ENCODE data around the gene PCP4.
A peak's percentile ranks its signal among the peaks of the same experiment; 100 is the strongest.

The PCP4 gene

GRCh38 chr21:39867198-39867650 is at the start of gene PCP4:
PCP4 (plus strand) TSS chr21:39867438; CDS start chr21:39867502, 64 bp downstream.
- no peak for DNase-seq

GRCh38 chr21:39818557-39818956 is 48.7 kb upstream of the PCP4 start:
- no peak for DNase-seq

GRCh38 chr21:39822042-39822441 is 45.2 kb upstream of the PCP4 start:
- DNase-seq: no peak

- DNase-seq: no peak
These were observed 42.0 kb upstream of the PCP4 start for GRCh38 chr21:39825250-39825649.

- no peak for DNase-seq
These were observed 32.7 kb upstream of the PCP4 start for GRCh38 chr21:39834543-39834942.

GRCh38 chr21:39837861-39838359 is 29.3 kb upstream of the PCP4 start:
- DNase-seq: no peak

- no peak for DNase-seq
These were observed 26.7 kb upstream of the PCP4 start for GRCh38 chr21:39840373-39841097.

GRCh38 chr21:39842741-39843459 is 24.3 kb upstream of the PCP4 start:
- no peak for DNase-seq

- no peak for DNase-seq
These were observed 23.8 kb upstream of the PCP4 start for GRCh38 chr21:39843483-39843882.

GRCh38 chr21:39843916-39844315 is 23.3 kb upstream of the PCP4 start:
- DNase-seq: no peak

- peak; percentile 69 for DNase-seq
These were observed 21.6 kb upstream of the PCP4 start for GRCh38 chr21:39845571-39846130.

GRCh38 chr21:39847877-39848276 is 19.4 kb upstream of the PCP4 start:
- no peak for DNase-seq

GRCh38 chr21:39849014-39849655 is 18.1 kb upstream of the PCP4 start:
- no peak for DNase-seq

- no peak for DNase-seq
These were observed 16.9 kb upstream of the PCP4 start for GRCh38 chr21:39850333-39850732.

GRCh38 chr21:39851002-39851618 is 16.1 kb upstream of the PCP4 start:
- DNase-seq: no peak

- no peak for DNase-seq
These were observed 15.1 kb upstream of the PCP4 start for GRCh38 chr21:39852021-39852721.

- DNase-seq: no peak
These were observed 14.3 kb upstream of the PCP4 start for GRCh38 chr21:39852726-39853500.

- DNase-seq: no peak
These were observed 12.7 kb upstream of the PCP4 start for GRCh38 chr21:39854572-39854971.

GRCh38 chr21:39855595-39855994 is 11.6 kb upstream of the PCP4 start:
- DNase-seq: no peak

GRCh38 chr21:39860600-39860999 is 6.6 kb upstream of the PCP4 start:
- DNase-seq: no peak

GRCh38 chr21:39863111-39863510 is 4.1 kb upstream of the PCP4 start:
- no peak for DNase-seq

Data from DMS 273 treated with DMSO at 0.1 percent for 48 hours (cell line).